ENCODE data around the gene OR52B6. TPM values are rescaled to one million over a fixed set of nuclear protein-coding genes. Genes with fewer than 3 reads are reported as not detected.
"Not testable (repeated sequence)": the region's sequence is repeated elsewhere in the genome, so short reads cannot be mapped to it uniquely, and the experiment has no call there.

The OR52B6 gene
- not detected for total RNA-seq

- no peak for DNase-seq
These were observed at the start of gene OR52B6 for GRCh38 chr11:5580577-5580976. Gene OR52B6, plus strand, starts transcription at chr11:5580877. Its CDS starts 0 bp downstream, at chr11:5580877.

- no peak for DNase-seq
These were observed 49.4 kb upstream of the OR52B6 start for GRCh38 chr11:5531053-5531831.

- no peak for DNase-seq
These were observed 46.6 kb upstream of the OR52B6 start for GRCh38 chr11:5534046-5534445.

- DNase-seq, result no peak
These were observed 44.2 kb upstream of the OR52B6 start for GRCh38 chr11:5536482-5536881.

GRCh38 chr11:5541427-5541826, 39.2 kb upstream of the OR52B6 start:
- DNase-seq, result no peak

- DNase-seq, result no peak
These were observed 34.2 kb upstream of the OR52B6 start for GRCh38 chr11:5546457-5546856.

GRCh38 chr11:5547982-5548381, 32.7 kb upstream of the OR52B6 start:
- no peak for DNase-seq

GRCh38 chr11:5548440-5548839, 32.2 kb upstream of the OR52B6 start, which contains the start of gene OR52H1:
Gene OR52H1, minus strand, starts transcription at chr11:5548540. Its CDS starts 3,035 bp downstream, at chr11:5545505.
- DNase-seq, result no peak

GRCh38 chr11:5550440-5551095, 30.1 kb upstream of the OR52B6 start:
- DNase-seq, result no peak

- no peak for DNase-seq
These were observed 27.3 kb upstream of the OR52B6 start for GRCh38 chr11:5553343-5553742.

GRCh38 chr11:5556596-5557188, 24.0 kb upstream of the OR52B6 start:
- DNase-seq, result no peak

- DNase-seq, result no peak
These were observed 22.9 kb upstream of the OR52B6 start for GRCh38 chr11:5557751-5558150.

- DNase-seq, result no peak
These were observed 16.2 kb upstream of the OR52B6 start for GRCh38 chr11:5564259-5565019.

- no peak for DNase-seq
These were observed 6.0 kb upstream of the OR52B6 start for GRCh38 chr11:5574654-5575053.

GRCh38 chr11:5575152-5575551, 5.5 kb upstream of the OR52B6 start:
- DNase-seq, result no peak

GRCh38 chr11:5577101-5577500, 3.6 kb upstream of the OR52B6 start:
- no peak for DNase-seq

- no peak for DNase-seq
These were observed 337 bp downstream of the OR52B6 start for GRCh38 chr11:5581014-5581413.

- DNase-seq, result not testable (repeated sequence)
These were observed 3.8 kb downstream of the OR52B6 start for GRCh38 chr11:5584458-5584857.

GRCh38 chr11:5589906-5590305, 9.2 kb downstream of the OR52B6 start:
- DNase-seq, result not testable (repeated sequence)

- DNase-seq, result no peak
These were observed 10.9 kb downstream of the OR52B6 start for GRCh38 chr11:5591613-5592012.

- no peak for DNase-seq
These were observed 11.9 kb downstream of the OR52B6 start for GRCh38 chr11:5592615-5593014.

- no peak for DNase-seq
These were observed 12.5 kb downstream of the OR52B6 start for GRCh38 chr11:5593146-5593545.

Data from occipital lobe (tissue), 2 donors.